ENCODE results near the gene HSPBP1. TPM values are rescaled to one million over a fixed set of nuclear protein-coding genes. Genes with fewer than 3 reads are reported as not detected.

Gene HSPBP1
- total and polyA plus RNA-seq, 9 of the 15 experiments (the other 6 are each of a cell fraction or from before 2014, with no cell fraction given): 0.83 to 81.3 (median 21.8) TPM

GRCh38 chr19:55216461-55217198, 63.3 kb downstream of the HSPBP1 start (continued):
- TF ChIP-seq MYC (IDR thresholded peaks at IDR 0.05; ENCODE audit: low read depth, low read length) (peak; percentile 90), MYC (CRISPR knock-in tag; IDR thresholded peaks at IDR 0.05; ENCODE audit: borderline replicate concordance, low read depth) (0 out of 2 replicates have a peak, but pooled peaks have one; percentile 95), MAFK (IDR thresholded peaks at IDR 0.05; ENCODE audit: low read length) (peak; percentile 88), CGGBP1 (CRISPR knock-in tag; IDR thresholded peaks at IDR 0.05) (no peak), ZNF133 (CRISPR knock-in tag; IDR thresholded peaks at IDR 0.05) (no peak), OTX1 (CRISPR knock-in tag; IDR thresholded peaks at IDR 0.05) (peak; percentile 66; the same call in 1 of the 2 replicates), ARID1B (IDR thresholded peaks at IDR 0.05) (peak; percentile 84), POLR2G (IDR thresholded peaks at IDR 0.05; ENCODE audit: low read depth, low read length) (peak; percentile 96), HDGF (IDR thresholded peaks at IDR 0.05) (no peak), GTF2B (IDR thresholded peaks at IDR 0.05; ENCODE audit: extremely low read depth, insufficient read length) (no peak), ZFP36 (IDR thresholded peaks at IDR 0.05; ENCODE audit: low read depth, low read length, partially characterized antibody) (peak; percentile 13), L3MBTL2 (IDR thresholded peaks at IDR 0.05) (peak; percentile 45), MECOM (CRISPR knock-in tag; IDR thresholded peaks at IDR 0.05) (no peak), HDAC2 (IDR thresholded peaks at IDR 0.05) (peak; percentile 77), SNIP1 (IDR thresholded peaks at IDR 0.05; ENCODE audit: low read depth) (no peak), ZNF384 (IDR thresholded peaks at IDR 0.05; ENCODE audit: low read depth, low read length) (no peak; the same call in none of the 2 replicates), CXXC5 (CRISPR knock-in tag; IDR thresholded peaks at IDR 0.05) (peak; percentile 95), HOMEZ (CRISPR knock-in tag; IDR thresholded peaks at IDR 0.05) (no peak), NFATC3 (IDR thresholded peaks at IDR 0.05) (no peak), PURB (CRISPR knock-in tag; IDR thresholded peaks at IDR 0.05; ENCODE audit: low read depth) (no peak), TAF9B (IDR thresholded peaks at IDR 0.05; ENCODE audit: partially characterized antibody) (peak; percentile 87), ZZZ3 (IDR thresholded peaks at IDR 0.05) (no peak), EP400 (IDR thresholded peaks at IDR 0.05) (peak; percentile 77), NCOA6 (IDR thresholded peaks at IDR 0.05) (no peak; the same call in 1 of the 2 replicates), ZSCAN32 (CRISPR knock-in tag; IDR thresholded peaks at IDR 0.05) (no peak), DACH1 (IDR thresholded peaks at IDR 0.05; ENCODE audit: partially characterized antibody) (peak; percentile 82), ZNF224 (CRISPR knock-in tag; IDR thresholded peaks at IDR 0.05) (peak; percentile 95)
